HG03521 (cell line): Measurements from ENCODE around the gene TXNL4A.

ENCODE experiments used
- ATAC-seq: cut with Tn5 transposase; IDR thresholded peaks from one replicate; pipeline ENCODE4 v1.9.1; 2021; ENCODE audit warnings: mild to moderate bottlenecking, moderate library complexity; ENCODE audit not compliant: unreplicated experiment

Gene TXNL4A

GRCh38 chr18:79936641-79937040 is 51.7 kb downstream of the TXNL4A start:
- no peak for ATAC-seq

DNA sequence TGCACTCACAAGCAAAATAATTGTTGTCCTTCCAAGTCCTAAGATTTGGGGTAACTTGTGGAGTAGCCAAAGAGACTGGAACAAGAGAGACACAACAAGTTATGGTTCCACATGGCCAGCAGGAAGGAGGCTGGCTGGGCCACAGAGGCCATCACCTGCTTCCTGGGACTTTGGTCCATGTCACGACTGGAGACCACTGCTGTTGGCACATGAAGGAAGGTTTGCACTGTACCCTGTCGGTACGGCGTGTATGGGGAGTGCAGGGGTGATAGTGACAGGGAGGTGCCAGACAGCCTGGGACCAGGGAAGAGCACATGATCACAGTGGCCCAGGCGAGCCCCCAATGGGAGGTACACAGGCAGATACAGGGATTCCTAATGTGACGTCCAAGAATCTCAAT is 52.4 kb downstream of the TXNL4A start:
- no peak for ATAC-seq

- ATAC-seq, result no peak
Measured at GRCh38 chr18:79935499-79935898, 52.9 kb downstream of the TXNL4A start.

DNA sequence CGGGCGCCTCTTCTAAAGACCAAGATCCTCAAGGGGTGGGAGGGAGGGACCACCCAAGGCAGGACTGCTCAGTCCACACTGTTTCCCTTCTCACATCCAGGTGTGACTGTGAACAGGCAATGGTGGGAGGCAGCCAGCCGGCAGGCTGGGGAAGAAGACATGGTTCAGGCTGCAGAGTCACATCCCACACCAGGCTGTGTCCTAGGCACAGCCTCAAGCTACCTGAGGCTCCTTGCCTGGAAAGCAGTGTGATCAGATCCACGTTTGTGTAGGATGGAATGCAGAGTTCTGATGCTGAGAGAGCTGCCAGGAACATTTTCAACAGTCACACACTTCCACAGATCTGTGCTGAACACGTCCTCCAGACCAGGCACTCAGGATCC is 53.3 kb downstream of the TXNL4A start:
- no peak for ATAC-seq

DNA sequence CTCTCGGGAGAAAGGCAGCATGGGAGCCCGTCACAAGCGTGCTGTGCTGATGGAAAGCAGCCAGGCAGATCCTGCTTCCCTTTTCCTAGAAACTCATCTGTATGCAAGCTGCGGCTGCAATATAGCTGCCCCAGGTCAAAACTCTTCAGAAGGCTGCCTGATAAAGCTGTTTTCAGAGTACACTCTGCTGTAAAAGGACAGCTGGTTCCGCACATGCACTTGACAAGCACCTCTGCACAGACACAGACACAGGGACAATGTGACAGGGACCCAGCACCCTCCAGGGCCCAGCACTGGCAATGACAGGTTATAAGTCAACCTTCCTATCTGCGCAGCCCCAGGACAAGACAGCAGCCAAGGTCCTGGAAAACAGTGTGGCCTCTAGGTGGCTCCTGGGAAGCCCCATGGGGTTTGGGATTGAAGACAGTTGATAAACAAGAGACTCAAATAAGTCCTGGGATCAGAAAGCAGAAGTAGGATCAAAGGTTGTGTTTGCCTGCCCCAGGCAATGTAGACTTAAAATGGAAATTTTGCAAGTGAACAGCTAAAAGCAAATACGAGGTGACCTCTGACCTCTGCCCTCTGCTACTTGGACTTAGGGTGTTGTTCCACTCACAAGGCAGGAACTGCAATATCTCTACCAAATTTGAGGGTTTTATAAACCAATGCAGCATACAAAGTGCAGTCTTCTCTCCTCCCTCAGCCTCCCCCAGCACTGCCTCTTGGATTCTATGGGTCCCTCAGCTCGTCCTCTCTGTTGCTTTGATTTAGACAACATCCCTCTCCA is 53.9 kb downstream of the TXNL4A start:
- no peak for ATAC-seq

GRCh38 chr18:79933765-79934164 is 54.6 kb downstream of the TXNL4A start:
- ATAC-seq, result no peak

- no peak for ATAC-seq
Measured at GRCh38 chr18:79932907-79933306, 55.5 kb downstream of the TXNL4A start.

GRCh38 chr18:79931475-79931874 is 56.9 kb downstream of the TXNL4A start:
- ATAC-seq, result no peak

- no peak for ATAC-seq
Measured at GRCh38 chr18:79930020-79930642, 58.2 kb downstream of the TXNL4A start.

- no peak for ATAC-seq
Measured at GRCh38 chr18:79928563-79928960, 59.8 kb downstream of the TXNL4A start.

DNA sequence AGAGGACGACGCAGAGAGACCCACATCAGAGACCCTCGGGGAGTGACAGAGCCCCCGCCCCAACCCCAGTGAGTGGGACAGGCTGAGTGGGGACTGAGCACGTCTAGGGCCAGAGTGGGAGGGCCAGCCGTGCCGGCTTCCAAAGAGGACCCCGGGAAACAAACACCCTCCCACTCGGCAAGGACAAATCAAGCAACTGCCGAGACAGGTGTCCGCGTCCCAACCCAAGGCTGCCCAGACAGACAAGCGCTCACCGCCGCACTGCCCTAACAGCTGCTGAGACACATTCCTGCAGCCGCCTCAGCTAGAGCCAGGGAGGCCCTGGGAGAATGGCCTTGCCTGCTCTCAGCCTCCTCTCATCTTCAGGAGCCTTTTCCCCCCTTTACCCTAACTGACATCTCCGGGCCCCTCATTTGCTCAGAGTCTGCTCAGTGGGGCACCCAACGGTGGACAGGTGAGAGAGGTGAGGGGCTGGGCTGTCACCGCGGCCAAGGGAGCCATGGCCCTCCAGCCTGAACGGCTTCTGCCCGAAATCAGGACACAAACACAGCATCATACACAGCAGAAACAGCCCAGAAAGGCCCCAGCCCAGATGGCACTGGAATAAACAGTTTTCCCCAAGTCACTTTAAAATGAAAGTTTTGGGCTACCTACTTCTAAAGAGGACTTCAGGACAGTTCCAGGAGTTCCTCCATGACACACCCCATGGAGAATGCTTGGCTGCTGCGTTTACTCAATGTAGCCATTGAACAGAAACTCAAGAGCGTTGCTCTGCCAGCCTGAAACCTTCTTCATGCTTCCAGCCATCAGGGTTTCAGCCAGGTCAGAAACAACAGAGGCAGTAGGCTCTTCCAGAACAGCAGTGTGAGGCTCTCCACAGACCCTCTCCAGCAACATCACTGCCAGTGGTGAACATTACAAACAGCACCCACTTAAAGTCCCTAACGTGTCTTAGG is 60.5 kb downstream of the TXNL4A start:
- no peak for ATAC-seq

- ATAC-seq, result no peak
Measured at GRCh38 chr18:79926715-79927606, 61.4 kb downstream of the TXNL4A start.

DNA sequence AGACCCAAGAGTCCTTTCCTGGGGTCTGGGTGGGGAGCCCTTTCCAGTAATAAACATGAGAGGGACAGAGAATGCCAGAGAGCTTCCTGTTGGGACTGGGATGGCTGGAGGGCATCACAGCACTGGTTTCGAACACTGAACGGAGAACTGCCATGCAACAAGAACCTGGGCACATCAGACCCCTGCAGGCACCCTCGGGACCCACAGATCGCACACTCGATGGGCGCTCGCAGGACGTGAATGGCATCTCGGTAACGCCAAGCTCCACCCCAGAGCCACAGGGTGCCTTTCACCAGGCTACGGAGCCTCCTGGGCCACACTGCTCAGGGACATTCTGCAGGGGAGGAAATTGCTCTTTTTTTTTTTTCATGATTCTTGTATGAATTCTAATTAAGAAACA is 62.1 kb downstream of the TXNL4A start:
- no peak for ATAC-seq

- ATAC-seq, result no peak
Measured at GRCh38 chr18:79924814-79925731, 63.3 kb downstream of the TXNL4A start.

DNA sequence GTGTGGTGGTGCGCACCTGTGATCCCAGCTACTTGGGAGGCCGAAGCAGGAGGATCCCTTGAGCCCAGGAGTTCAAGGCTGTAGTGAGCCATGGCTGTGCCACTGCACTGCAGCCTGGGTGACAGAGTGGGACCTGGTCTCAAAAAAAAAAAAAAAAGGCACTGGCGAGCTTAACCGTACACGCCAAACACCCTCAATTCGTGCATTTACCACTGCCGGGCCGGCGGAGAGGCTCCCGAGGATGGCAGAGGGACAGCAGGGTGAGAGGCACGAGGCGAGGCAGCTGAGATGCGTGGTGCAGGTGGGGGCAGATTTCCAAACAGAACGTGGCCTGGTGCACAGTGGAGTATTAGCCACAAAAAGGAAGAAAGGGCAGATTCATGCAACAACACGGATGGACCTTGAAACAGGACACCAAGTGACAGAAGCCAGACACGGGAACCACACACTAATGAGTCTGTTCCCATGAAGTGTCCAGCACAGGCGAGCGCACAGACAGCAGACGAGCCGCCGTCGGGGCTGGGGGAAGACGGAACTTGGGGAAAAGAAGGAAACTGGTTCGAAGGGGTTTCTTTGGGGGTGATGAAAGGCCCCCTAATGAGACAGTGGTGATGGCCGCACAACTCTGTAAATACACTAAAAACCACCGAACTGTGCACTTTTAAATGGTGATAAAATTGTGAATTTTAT is 64.3 kb downstream of the TXNL4A start:
- no peak for ATAC-seq

- no peak for ATAC-seq
Measured at GRCh38 chr18:79922971-79923411, 65.4 kb downstream of the TXNL4A start.

DNA sequence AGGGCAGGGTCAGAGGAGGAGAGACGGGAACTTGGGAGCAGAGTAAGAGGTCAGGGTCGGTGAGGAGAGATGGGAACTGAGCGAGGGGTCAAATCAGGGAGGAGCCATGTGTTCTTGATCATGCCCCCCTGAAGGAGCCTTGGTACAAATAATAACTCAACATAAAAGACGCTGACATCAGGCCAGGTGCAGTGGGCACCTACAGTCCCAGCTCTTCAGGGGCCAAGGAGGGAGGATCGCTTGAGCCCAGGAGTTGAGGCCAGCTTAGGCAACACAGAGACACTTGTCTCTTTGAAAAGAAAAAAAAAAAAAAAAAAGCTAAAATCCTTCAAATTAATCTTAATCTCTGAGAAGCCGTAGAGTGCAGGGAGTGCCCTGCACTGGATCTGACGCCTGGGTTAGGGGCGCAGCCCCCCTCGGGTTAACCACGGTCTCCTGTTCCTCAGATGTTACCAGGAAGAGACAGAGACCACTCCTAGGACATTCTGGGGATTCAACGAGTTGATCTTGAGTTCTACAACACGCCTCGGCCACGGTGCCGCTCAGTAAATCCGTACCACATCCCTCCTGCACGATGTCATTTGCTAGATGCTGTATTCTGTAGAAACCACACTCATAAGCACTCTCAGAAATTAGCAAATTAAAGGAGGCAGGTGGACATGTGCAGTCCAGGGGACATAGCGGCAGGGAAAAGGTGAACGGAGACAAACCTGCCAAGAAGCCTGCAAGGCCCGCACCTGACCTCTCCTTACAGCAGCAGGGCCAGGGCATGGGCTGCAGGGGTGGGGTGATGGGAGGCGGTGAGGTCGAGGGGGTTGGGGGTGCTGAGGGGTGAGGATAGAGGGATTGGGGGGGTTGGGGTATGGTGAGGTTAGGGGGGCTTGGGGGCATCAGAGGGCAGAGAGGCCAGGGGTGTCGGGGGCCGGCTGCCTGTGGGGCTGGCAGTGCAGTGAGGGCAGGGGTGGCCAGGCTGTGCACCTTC is 66.1 kb downstream of the TXNL4A start:
- ATAC-seq, result no peak
